ENCODE results near the gene LHCGR. TPM values are rescaled to one million over a fixed set of nuclear protein-coding genes. Genes with fewer than 3 reads are reported as not detected.

Gene LHCGR
- total and polyA plus RNA-seq, 2 of the 13 experiments (the other 11 are each of a cell fraction or from before 2014, with no cell fraction given): not detected

GRCh38 chr2:48771241-48772014, 15.9 kb upstream of the LHCGR start (continued):
- TF ChIP-seq YEATS4 (CRISPR knock-in tag; IDR thresholded peaks at IDR 0.05; ENCODE audit: borderline replicate concordance) (no peak), EEA1 (CRISPR knock-in tag; IDR thresholded peaks at IDR 0.05; ENCODE audit: borderline replicate concordance) (no peak), REXO4 (CRISPR knock-in tag; IDR thresholded peaks at IDR 0.05; ENCODE audit: borderline replicate concordance) (no peak), GATA4 (IDR thresholded peaks at IDR 0.05; ENCODE audit: borderline replicate concordance, low read depth) (no peak), TCF7 (IDR thresholded peaks at IDR 0.05; ENCODE audit: low read depth) (no peak), ZBTB26 (CRISPR knock-in tag; IDR thresholded peaks at IDR 0.05; ENCODE audit: borderline replicate concordance) (no peak), ZNF619 (CRISPR knock-in tag; IDR thresholded peaks at IDR 0.05) (no peak), MXD3 (CRISPR knock-in tag; IDR thresholded peaks at IDR 0.05) (no peak), NCOA2 (CRISPR knock-in tag; IDR thresholded peaks at IDR 0.05) (no peak), ZNF407 (CRISPR knock-in tag; IDR thresholded peaks at IDR 0.05; ENCODE audit: not compliant biosample characterization) (no peak), ZNF710 (CRISPR knock-in tag; IDR thresholded peaks at IDR 0.05; ENCODE audit: borderline replicate concordance) (no peak)

All from HepG2 (cell line).